SHP77 treated with DMSO at 0.1 percent for 48 hours (cell line): ENCODE measurements around the gene CXCL14.
"Not testable (repeated sequence)": the region's sequence is repeated elsewhere in the genome, so short reads cannot be mapped to it uniquely, and the experiment has no call there.

ENCODE experiments used
- DNase-seq: peaks from one replicate; lab custom pipeline; 2025; lab: John Stamatoyannopoulos, UW

The CXCL14 gene

GRCh38 chr5:135543001-135543484 lies 35.7 kb downstream of the CXCL14 start:
- no peak for DNase-seq

- no peak for DNase-seq
Observed at GRCh38 chr5:135541807-135542502, 36.8 kb downstream of the CXCL14 start.

GRCh38 chr5:135539430-135540005 lies 39.3 kb downstream of the CXCL14 start:
- DNase-seq: no peak

- no peak for DNase-seq
Observed at GRCh38 chr5:135538261-135538660, 40.5 kb downstream of the CXCL14 start.

- DNase-seq: no peak
Observed at GRCh38 chr5:135537745-135538144, 41.0 kb downstream of the CXCL14 start.

GRCh38 chr5:135537271-135537670 lies 41.5 kb downstream of the CXCL14 start:
- no peak for DNase-seq

GRCh38 chr5:135535820-135536801 lies 42.7 kb downstream of the CXCL14 start, which contains the start of gene NEUROG1:
Gene NEUROG1, minus strand, starts transcription at chr5:135535964. Its CDS starts 274 bp downstream, at chr5:135535690.
- DNase-seq: no peak

- DNase-seq: no peak
Observed at GRCh38 chr5:135535420-135535819, 43.4 kb downstream of the CXCL14 start.

- DNase-seq: no peak
Observed at GRCh38 chr5:135534609-135535419, 44.0 kb downstream of the CXCL14 start.

GRCh38 chr5:135533794-135534193 lies 45.0 kb downstream of the CXCL14 start:
- DNase-seq: no peak

- no peak for DNase-seq
Observed at GRCh38 chr5:135533334-135533733, 45.5 kb downstream of the CXCL14 start.

GRCh38 chr5:135529576-135529975 lies 49.2 kb downstream of the CXCL14 start:
- not testable (repeated sequence) for DNase-seq

- no peak for DNase-seq
Observed at GRCh38 chr5:135526924-135527323, 51.9 kb downstream of the CXCL14 start.

- no peak for DNase-seq
Observed at GRCh38 chr5:135521964-135522363, 56.8 kb downstream of the CXCL14 start.
